ENCODE measurements around the gene SAMSN1. TPM values are rescaled to one million over a fixed set of nuclear protein-coding genes. Genes with fewer than 3 reads are reported as not detected.

SAMSN1 gene
- polyA plus RNA-seq, 2 of the 4 experiments (the other 2 are of a cell fraction) = 0.06 TPM; not detected in 1

- Histone ChIP-seq H3K9me3 (no peaks in the 10 kb centered on the region), H3K4me2 (no peak overlapping the region), H3K4me3 (no peak overlapping the region), H3K4me1 (no peaks in the 10 kb centered on the region), H3K27ac (no peak overlapping the region)
- TF ChIP-seq MAFK (IDR thresholded peaks at IDR 0.05; ENCODE audit: partially characterized antibody) (no peak), ZFP36 (IDR thresholded peaks at IDR 0.05; ENCODE audit: borderline replicate concordance, partially characterized antibody) (no peak), JUN (IDR thresholded peaks at IDR 0.05) (no peak), BCL3 (IDR thresholded peaks at IDR 0.05) (no peak), POLR2A (IDR thresholded peaks at IDR 0.05; ENCODE audit: low read length) (no peak), SMC3 (IDR thresholded peaks at IDR 0.05) (no peak), MYC (IDR thresholded peaks at IDR 0.05; ENCODE audit: borderline replicate concordance, low read length) (no peak), CBX2 (IDR thresholded peaks at IDR 0.05; ENCODE audit: borderline replicate concordance, low read depth) (no peak), CTCF (IDR thresholded peaks at IDR 0.05) (no peak), HEYL (CRISPR knock-in tag; IDR thresholded peaks at IDR 0.05) (no peak), POLR2AphosphoS2 (conservative IDR thresholded peaks at IDR 0.05; ENCODE audit: low read length) (no peak), CEBPB (IDR thresholded peaks at IDR 0.05) (no peak)
- POLR2A ChIA-PET = no interaction called here
- CTCF ChIA-PET = no interaction called here
- ATAC-seq (no peak), DNase-seq (ENCODE audit: low read depth in 1 of 2, low spot score in 1 of 2) (no peak), FAIRE-seq (no peak)
Measured at GRCh38 chr21:14542638-14543037, 3.5 kb downstream of the SAMSN1 start.

- TF ChIP-seq MYC (IDR thresholded peaks at IDR 0.05; ENCODE audit: borderline replicate concordance, low read length) = no peak
- TF ChIP-seq EHF (CRISPR knock-in tag; IDR thresholded peaks at IDR 0.05) = no peak
- no peak for TF ChIP-seq RCOR1 (IDR thresholded peaks at IDR 0.05; ENCODE audit: low read depth, low read length)
- ChIA-PET CTCF (interaction anchor here (0.6 to 1.2 kb wide), 2 partner anchors 28 to 1011 kb away, joined by 3 to 4 read pairs; no protein-coding TSS in a partner anchor), POLR2A (no interaction called here)
- Histone ChIP-seq H3K4me2 (0 out of 3 replicates have a peak overlapping the region, but pooled peaks have one; percentile 33), H3K27ac (no peak overlapping the region), H3K4me1 (no peaks in the 10 kb centered on the region), H3K9me3 (no peaks in the 10 kb centered on the region), H3K4me3 (no peak overlapping the region)
- no peak for FAIRE-seq
- ATAC-seq = no peak
- DNase-seq (ENCODE audit: low read depth in 1 of 2, low spot score in 1 of 2) = no peak
- 36% methylated on average over 8 of the region's 8 CpGs for WGBS (ENCODE audit: missing lambda C conversion rate)
Measured at GRCh38 chr21:14541841-14542490, 4.1 kb downstream of the SAMSN1 start.

GRCh38 chr21:14538483-14538882 is 7.6 kb downstream of the SAMSN1 start:
- H3K4me3 ChIP-seq = no peak overlapping the region
- no peak overlapping the region for H3K27ac ChIP-seq
- FAIRE-seq = no peak
- no peak for ATAC-seq
- DNase-seq (ENCODE audit: low read depth in 1 of 2, low spot score in 1 of 2) = no peak
- no peaks in the 10 kb centered on the region for H3K9me3 ChIP-seq
- no peak overlapping the region for H3K4me2 ChIP-seq
- ChIA-PET POLR2A (no interaction called here), CTCF (no interaction called here)
- no peak for TF ChIP-seq CBX8 (IDR thresholded peaks at IDR 0.05)
- TF ChIP-seq REST (IDR thresholded peaks at IDR 0.05) = no peak
- TF ChIP-seq KDM1A (IDR thresholded peaks at IDR 0.05; ENCODE audit: low read depth) = no peak
- no peak for TF ChIP-seq EP300 (IDR thresholded peaks at IDR 0.05)
- TF ChIP-seq PBX3 (IDR thresholded peaks at IDR 0.05) = no peak
- no peak for TF ChIP-seq HES2 (IDR thresholded peaks at IDR 0.05)
- TF ChIP-seq SMC3 (IDR thresholded peaks at IDR 0.05) = no peak
- TF ChIP-seq JUN (IDR thresholded peaks at IDR 0.05) = no peak
- TF ChIP-seq HEYL (CRISPR knock-in tag; IDR thresholded peaks at IDR 0.05) = no peak
- no peak for TF ChIP-seq CBX2 (IDR thresholded peaks at IDR 0.05; ENCODE audit: borderline replicate concordance, low read depth)
- TF ChIP-seq FOSB (CRISPR knock-in tag; IDR thresholded peaks at IDR 0.05) = no peak
- 0 out of 3 replicates have a peak, but pooled peaks cover 3% of the 10 kb centered on the region for H3K4me1 ChIP-seq

All from A549 (cell line).